CD4-positive, CD25-positive, alpha-beta regulatory T cell (primary cell): ENCODE data around the gene HSF5. TPM values are rescaled to one million over a fixed set of nuclear protein-coding genes. Genes with fewer than 3 reads are reported as not detected.

Experiments used
- ATAC-seq, 2 donors: fragments of 150-1000 bp; cut with Tn5 transposase; one replicate each; pipeline ENCODE4 v1.10.0; 2021; ENCODE audit warnings: low read depth in 2 of 2, moderate number of reproducible peaks in 2 of 2, moderate library complexity in 1 of 2
- DNase-seq, 3 donors: peaks; one replicate each; pipeline versions ENCODE4 v3.0.0 to v3.0.0-alpha.2; 2012 to 2022; ENCODE audit warnings: mixed read lengths in 1 of 3
- H3K27ac ChIP-seq: one replicate; pipeline ENCODE4 v1.7.0; 2013; ENCODE audit warnings: mild to moderate bottlenecking, low read length; ENCODE audit not compliant: insufficient read depth, poor library complexity, severe bottlenecking
- H3K27me3 ChIP-seq: one replicate; pipeline ENCODE4 v1.7.0; 2013; ENCODE audit warnings: low read length; ENCODE audit not compliant: control insufficient read depth, insufficient read depth
- H3K36me3 ChIP-seq: one replicate; pipeline ENCODE4 v1.7.0; 2013; ENCODE audit warnings: mild to moderate bottlenecking, low read length, moderate library complexity; ENCODE audit not compliant: control insufficient read depth, insufficient read depth
- H3K4me1 ChIP-seq: 2 replicates; pipeline ENCODE4 v1.7.0; 2013; ENCODE audit warnings: mild to moderate bottlenecking, low read length; ENCODE audit not compliant: insufficient read depth, control insufficient read depth, poor library complexity, severe bottlenecking
- H3K4me3 ChIP-seq: one replicate; pipeline ENCODE4 v1.7.0; 2013; ENCODE audit warnings: low read depth, mild to moderate bottlenecking, low read length, moderate library complexity
- H3K9me3 ChIP-seq, 2 experiments: 1 replicate in 1 of 2; 2 replicates in 1 of 2; pipeline ENCODE4 v1.7.0; 2013; ENCODE audit warnings: low read length in 2 of 2, mild to moderate bottlenecking in 1 of 2, moderate library complexity in 1 of 2; ENCODE audit not compliant: control insufficient read depth in 2 of 2
- H3K27ac Mint-ChIP-seq, 3 donors: one replicate each; pipeline ENCODE4 v1.8.0; 2020 to 2022; ENCODE audit warnings: mild to moderate bottlenecking in 3 of 3, mixed read lengths in 3 of 3, moderate library complexity in 2 of 3
- H3K27me3 Mint-ChIP-seq: one replicate; pipeline ENCODE4 v1.8.0; 2022; ENCODE audit warnings: mild to moderate bottlenecking, mixed read lengths
- H3K36me3 Mint-ChIP-seq: one replicate; pipeline ENCODE4 v1.8.0; 2020; ENCODE audit warnings: mixed read lengths
- H3K4me1 Mint-ChIP-seq, 4 donors: one replicate each; pipeline ENCODE4 v1.8.0; 2020 to 2022; ENCODE audit warnings: mixed read lengths in 4 of 4, mild to moderate bottlenecking in 1 of 4
- H3K4me3 Mint-ChIP-seq, 4 donors: one replicate each; pipeline ENCODE4 v1.8.0; 2020 to 2022; ENCODE audit warnings: mild to moderate bottlenecking in 4 of 4, mixed read lengths in 4 of 4, moderate library complexity in 3 of 4
- H3K9me3 Mint-ChIP-seq, 7 donors: one replicate each; pipeline ENCODE4 v1.8.0; 2020 to 2022; ENCODE audit warnings: mixed read lengths in 7 of 7, mild to moderate bottlenecking in 3 of 7, moderate library complexity in 2 of 7
- polyA plus RNA-seq, 4 donors: library from polyadenylated mRNA; unstranded; fragments of 300-500 nt; fragmentation: Illumina TruSeq; gene quantifications; one replicate each; pipeline ENCODE4 v1.2.3, GENCODE V29; 2021
- total RNA-seq: library from RNA; stranded (reverse); gene quantifications from one replicate; pipeline ENCODE4 v1.2.3, GENCODE V29; 2022

HSF5 gene
- total and polyA plus RNA-seq, 5 donors from 2014 or later, result 0.83 to 3.0 (median 1.4) TPM

DNA sequence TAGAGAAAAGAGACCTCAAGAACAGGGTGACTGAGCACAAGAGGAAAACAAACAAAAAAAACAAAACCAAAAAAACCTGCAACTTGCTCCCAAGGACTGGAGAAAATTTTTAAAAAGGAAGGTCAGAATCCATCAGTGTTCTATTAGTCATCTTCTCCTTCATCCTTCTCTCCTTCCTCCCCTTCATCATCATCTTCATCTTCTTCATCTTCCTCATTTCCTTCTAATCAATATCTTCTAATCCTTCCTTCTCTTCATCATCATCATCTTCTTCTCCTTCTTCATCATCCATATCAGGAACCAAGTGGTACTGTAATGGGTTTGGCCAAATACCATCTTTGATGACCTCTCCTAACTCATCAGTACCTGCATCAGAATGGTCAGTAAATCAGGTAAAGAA, 12.2 kb downstream of the HSF5 start:
- H3K4me3 ChIP-seq, result no peak overlapping the region
- no peaks in the 10 kb centered on the region for H3K27me3 ChIP-seq
- no peak for DNase-seq
- peaks cover 8% of the 10 kb centered on the region for H3K36me3 ChIP-seq
- Mint-ChIP-seq H3K27ac (no peak overlapping the region), H3K36me3 (peaks cover 25% of the 10 kb centered on the region), H3K27me3 (no peaks in the 10 kb centered on the region), H3K4me1 (peaks cover 0 to 7% (median 5%) of the 10 kb centered on the region in 4 donors), H3K4me3 (no peak overlapping the region), H3K9me3 (no peaks in the 10 kb centered on the region)
- no peak overlapping the region for H3K27ac ChIP-seq
- H3K4me1 ChIP-seq, result no peaks in the 10 kb centered on the region
- no peak for ATAC-seq
- no peaks in the 10 kb centered on the region for H3K9me3 ChIP-seq

DNA sequence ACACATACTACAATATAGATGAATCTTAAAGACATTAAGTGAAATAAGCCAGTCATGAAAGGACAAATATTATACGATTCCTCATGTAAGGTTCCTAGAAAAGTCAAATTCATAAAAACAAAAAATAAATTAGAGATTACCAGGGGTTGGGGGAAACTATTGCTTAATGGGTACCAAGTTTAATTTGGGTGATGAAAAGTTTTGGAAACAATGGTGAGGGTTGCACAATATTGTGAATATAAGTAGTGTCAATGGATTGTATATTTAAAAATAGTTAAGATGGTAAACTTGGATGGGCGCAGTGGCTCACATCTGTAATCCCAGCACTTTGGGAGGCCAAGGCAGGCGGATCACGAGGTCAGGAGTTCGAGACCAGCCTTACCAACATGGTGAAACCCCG, 17.9 kb downstream of the HSF5 start:
- Mint-ChIP-seq H3K4me3 (no peak overlapping the region), H3K4me1 (peaks cover 0 to 5% (median 0%) of the 10 kb centered on the region in 4 donors), H3K27ac (peak overlapping the region in 1 of 3 donors; percentile 21), H3K27me3 (no peaks in the 10 kb centered on the region), H3K36me3 (peaks cover 3% of the 10 kb centered on the region), H3K9me3 (no peaks in the 10 kb centered on the region)
- no peak overlapping the region for H3K27ac ChIP-seq
- H3K4me1 ChIP-seq, result no peaks in the 10 kb centered on the region
- H3K9me3 ChIP-seq, result no peaks in the 10 kb centered on the region
- DNase-seq, result no peak
- ATAC-seq, result no peak
- no peaks in the 10 kb centered on the region for H3K36me3 ChIP-seq
- no peak overlapping the region for H3K4me3 ChIP-seq
- no peaks in the 10 kb centered on the region for H3K27me3 ChIP-seq

DNA sequence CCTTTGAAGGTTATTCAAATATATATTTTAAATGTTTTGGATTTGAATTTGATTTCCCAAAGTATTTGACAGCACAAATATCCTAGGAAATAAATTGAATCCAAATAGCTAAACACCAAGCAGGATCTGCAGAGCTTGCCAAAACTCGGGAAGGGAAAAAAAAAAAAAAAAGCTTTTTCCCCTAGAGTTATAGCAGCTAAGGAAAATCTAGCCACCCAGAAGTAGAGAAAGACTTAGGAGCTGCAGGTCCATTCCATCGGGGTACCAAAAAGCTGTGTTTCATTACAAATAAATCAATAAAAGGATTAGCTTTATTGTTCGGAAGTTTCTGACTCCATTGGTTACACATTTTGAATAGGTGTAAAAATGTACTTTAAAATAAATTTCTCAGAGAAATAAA, 19.3 kb downstream of the HSF5 start:
- Histone ChIP-seq H3K4me3 (no peak overlapping the region), H3K27ac (no peak overlapping the region), H3K36me3 (no peaks in the 10 kb centered on the region), H3K27me3 (no peaks in the 10 kb centered on the region), H3K9me3 (no peaks in the 10 kb centered on the region), H3K4me1 (no peaks in the 10 kb centered on the region)
- H3K9me3 Mint-ChIP-seq, result no peaks in the 10 kb centered on the region
- H3K27ac Mint-ChIP-seq, result no peak overlapping the region
- no peak overlapping the region for H3K4me3 Mint-ChIP-seq
- H3K36me3 Mint-ChIP-seq, result peaks cover 5% of the 10 kb centered on the region
- H3K4me1 Mint-ChIP-seq, result peaks cover 0 to under 1% (median 0%) of the 10 kb centered on the region in 4 donors
- DNase-seq, result no peak
- ATAC-seq, result no peak
- H3K27me3 Mint-ChIP-seq, result no peaks in the 10 kb centered on the region

DNA sequence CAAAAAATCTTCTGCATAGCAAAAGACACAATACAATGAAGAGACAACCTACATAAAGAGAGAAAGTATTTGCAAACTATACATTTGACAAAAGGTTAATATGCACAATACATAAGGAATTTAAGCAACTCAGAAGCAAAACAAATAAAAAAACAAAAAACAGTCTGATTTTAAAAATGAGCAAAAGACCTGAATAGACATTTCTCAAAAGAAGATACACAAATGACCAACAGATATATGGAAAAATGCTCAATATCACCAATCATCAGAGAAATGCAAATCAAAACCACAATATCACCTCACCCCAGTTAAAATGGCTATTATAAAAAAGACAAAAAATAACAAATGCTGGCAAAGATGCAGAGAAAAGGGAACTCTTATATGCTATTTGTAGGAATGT, 32.7 kb downstream of the HSF5 start:
- no peaks in the 10 kb centered on the region for H3K4me1 ChIP-seq
- H3K4me1 Mint-ChIP-seq, result peaks cover 0 to 4% (median 2%) of the 10 kb centered on the region in 4 donors
- H3K27me3 ChIP-seq, result no peaks in the 10 kb centered on the region
- H3K27me3 Mint-ChIP-seq, result no peaks in the 10 kb centered on the region
- no peak overlapping the region for H3K27ac Mint-ChIP-seq
- no peak overlapping the region for H3K4me3 ChIP-seq
- no peaks in the 10 kb centered on the region for H3K9me3 ChIP-seq
- no peak overlapping the region for H3K4me3 Mint-ChIP-seq
- peaks cover 0 to 2% (median 0%) of the 10 kb centered on the region in 7 donors for H3K9me3 Mint-ChIP-seq
- no peak overlapping the region for H3K27ac ChIP-seq
- ATAC-seq, result no peak
- DNase-seq, result no peak
- H3K36me3 ChIP-seq, result no peaks in the 10 kb centered on the region
- peaks cover 21% of the 10 kb centered on the region for H3K36me3 Mint-ChIP-seq

DNA sequence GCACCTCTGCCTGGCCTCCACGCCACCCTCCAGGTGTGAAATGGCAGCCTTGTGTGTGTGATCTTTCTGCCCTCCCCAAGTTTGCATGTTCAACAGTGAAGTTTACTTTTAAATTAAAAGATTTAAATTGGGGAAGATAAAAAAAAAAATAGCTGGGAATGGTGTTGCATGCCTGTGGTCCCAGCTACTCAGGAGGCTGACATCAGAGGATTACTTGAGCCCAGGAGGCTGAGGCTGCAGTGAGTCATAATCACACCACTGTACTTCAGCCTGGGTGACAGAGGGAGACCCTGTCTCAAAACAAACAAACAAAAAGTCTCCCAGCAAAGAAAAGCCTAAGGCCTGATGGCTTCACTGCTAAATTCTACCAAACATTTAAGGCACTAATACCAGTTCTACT, 35.5 kb downstream of the HSF5 start:
- H3K27me3 Mint-ChIP-seq, result no peaks in the 10 kb centered on the region
- H3K9me3 Mint-ChIP-seq, result peaks cover 0 to 2% (median 0%) of the 10 kb centered on the region in 7 donors
- peaks cover 2% of the 10 kb centered on the region for H3K36me3 ChIP-seq
- no peak overlapping the region for H3K27ac Mint-ChIP-seq
- H3K27ac ChIP-seq, result no peak overlapping the region
- H3K9me3 ChIP-seq, result no peaks in the 10 kb centered on the region
- peaks cover 21% of the 10 kb centered on the region for H3K36me3 Mint-ChIP-seq
- H3K4me3 Mint-ChIP-seq, result no peak overlapping the region
- DNase-seq (no peak), ATAC-seq (no peak)
- no peak overlapping the region for H3K4me3 ChIP-seq
- no peaks in the 10 kb centered on the region for H3K4me1 ChIP-seq
- H3K4me1 Mint-ChIP-seq, result peaks cover 0 to 4% (median 0%) of the 10 kb centered on the region in 4 donors
- no peaks in the 10 kb centered on the region for H3K27me3 ChIP-seq

DNA sequence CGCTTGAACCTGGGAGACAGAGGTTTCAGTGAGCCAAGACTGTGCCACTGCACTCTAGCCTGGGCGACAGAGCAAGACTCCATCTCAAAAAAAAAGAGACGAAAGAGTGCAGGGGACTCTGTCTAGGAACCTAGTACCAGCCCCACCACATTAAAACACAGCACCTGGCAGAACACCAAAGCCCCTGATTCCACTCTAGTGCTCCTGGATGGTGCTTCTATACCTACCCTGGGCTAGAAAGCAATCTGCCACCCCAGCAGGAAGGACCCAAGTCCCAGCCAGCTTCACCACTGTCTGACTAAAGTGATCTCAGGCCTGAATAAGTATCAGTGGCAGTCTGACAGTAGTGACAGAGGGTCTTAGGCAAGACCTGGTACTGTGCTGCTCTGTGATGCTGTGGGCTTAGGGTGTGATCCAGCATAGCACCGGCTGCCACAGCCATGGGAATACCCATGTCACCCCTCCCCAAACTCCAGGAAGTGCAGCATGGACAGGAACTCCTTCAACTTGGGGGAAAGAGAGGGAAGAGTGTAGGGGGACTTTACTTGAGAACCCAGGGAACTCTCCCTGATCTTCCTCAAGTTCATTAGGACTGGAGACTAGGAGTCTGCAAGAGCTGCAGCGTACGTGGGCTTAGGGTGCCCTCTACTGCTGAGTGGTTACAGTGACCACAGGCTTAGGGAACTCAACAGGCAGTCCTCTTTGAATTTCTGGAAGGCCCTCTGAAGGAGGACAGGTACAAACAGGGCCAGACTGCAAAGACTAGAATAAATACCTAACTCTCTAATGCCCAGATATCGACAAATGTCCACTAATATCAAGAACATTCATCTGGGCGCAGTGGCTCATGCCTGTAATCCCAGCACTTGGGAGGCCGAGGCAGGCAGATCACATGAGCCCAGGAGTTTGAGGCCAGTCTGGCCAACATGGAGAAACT, 40.9 kb downstream of the HSF5 start:
- Mint-ChIP-seq H3K27ac (no peak overlapping the region), H3K27me3 (no peaks in the 10 kb centered on the region), H3K4me3 (no peak overlapping the region), H3K4me1 (peaks cover 7 to 16% (median 13%) of the 10 kb centered on the region in 4 donors), H3K36me3 (peaks cover 34% of the 10 kb centered on the region), H3K9me3 (no peaks in the 10 kb centered on the region)
- no peaks in the 10 kb centered on the region for H3K4me1 ChIP-seq
- no peaks in the 10 kb centered on the region for H3K27me3 ChIP-seq
- no peak overlapping the region for H3K4me3 ChIP-seq
- peaks cover 4% of the 10 kb centered on the region for H3K36me3 ChIP-seq
- H3K9me3 ChIP-seq, result no peaks in the 10 kb centered on the region
- ATAC-seq (peak in 1 of 2 donors; percentile 64), DNase-seq (peak; percentile 33 to 80 (median 38))
- H3K27ac ChIP-seq, result no peak overlapping the region

DNA sequence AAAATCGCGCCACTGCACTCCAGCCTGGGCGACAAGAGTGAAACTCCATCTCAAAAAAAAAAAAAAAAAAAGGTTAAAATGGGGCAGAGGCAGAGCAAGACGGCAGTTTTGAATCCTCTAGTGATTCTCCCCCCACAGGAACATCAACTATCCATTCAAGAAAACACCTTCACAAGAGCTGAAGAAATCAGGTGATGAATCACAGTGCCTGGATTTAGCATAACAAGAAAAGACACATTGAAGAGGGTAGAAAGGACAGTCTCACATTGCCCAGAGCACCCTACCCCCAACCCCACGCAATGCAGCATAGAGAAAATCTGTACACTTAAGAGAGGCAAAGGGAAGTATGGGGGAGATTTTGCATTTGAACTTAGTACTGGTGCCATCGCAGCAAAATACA, 42.1 kb downstream of the HSF5 start:
- DNase-seq, result no peak
- H3K27ac ChIP-seq, result no peak overlapping the region
- no peak overlapping the region for H3K27ac Mint-ChIP-seq
- peaks cover 34% of the 10 kb centered on the region for H3K36me3 Mint-ChIP-seq
- no peaks in the 10 kb centered on the region for H3K9me3 Mint-ChIP-seq
- H3K36me3 ChIP-seq, result peaks cover 6% of the 10 kb centered on the region
- H3K9me3 ChIP-seq, result no peaks in the 10 kb centered on the region
- H3K4me1 Mint-ChIP-seq, result peaks cover 7 to 14% (median 13%) of the 10 kb centered on the region in 4 donors
- no peak overlapping the region for H3K4me3 ChIP-seq
- H3K4me3 Mint-ChIP-seq, result no peak overlapping the region
- H3K27me3 ChIP-seq, result no peaks in the 10 kb centered on the region
- ATAC-seq, result no peak
- H3K4me1 ChIP-seq, result no peaks in the 10 kb centered on the region
- H3K27me3 Mint-ChIP-seq, result no peaks in the 10 kb centered on the region

DNA sequence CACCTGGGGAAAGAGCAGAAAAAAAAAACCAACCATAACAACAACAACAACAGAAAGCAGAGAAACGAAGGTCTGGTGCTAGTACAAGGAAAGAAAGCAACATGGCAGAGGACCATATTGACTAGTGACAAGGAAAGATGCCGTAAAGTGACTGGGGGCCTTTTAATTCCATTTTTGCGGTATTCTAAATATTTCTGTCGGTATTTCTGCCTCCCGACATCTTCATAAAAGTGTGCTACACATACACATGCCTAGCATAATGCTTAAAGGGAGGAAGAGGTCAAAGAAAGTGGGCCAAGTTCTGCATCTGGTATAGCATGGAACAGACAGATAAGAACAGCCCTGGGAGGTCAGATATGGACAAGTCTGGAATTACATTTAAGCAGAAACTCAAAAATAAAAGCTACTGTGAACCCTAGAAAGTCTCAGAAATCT, 51.4 kb downstream of the HSF5 start:
- DNase-seq (no peak), ATAC-seq (no peak)
- H3K4me3 ChIP-seq, result no peak overlapping the region
- H3K36me3 ChIP-seq, result peaks cover 4% of the 10 kb centered on the region
- H3K4me3 Mint-ChIP-seq, result no peak overlapping the region
- H3K36me3 Mint-ChIP-seq, result peaks cover 18% of the 10 kb centered on the region
- H3K9me3 ChIP-seq, result no peaks in the 10 kb centered on the region
- no peaks in the 10 kb centered on the region for H3K27me3 ChIP-seq
- no peak overlapping the region for H3K27ac ChIP-seq
- no peaks in the 10 kb centered on the region for H3K9me3 Mint-ChIP-seq
- H3K4me1 ChIP-seq, result no peaks in the 10 kb centered on the region
- H3K27me3 Mint-ChIP-seq, result peaks cover 4% of the 10 kb centered on the region
- H3K4me1 Mint-ChIP-seq, result no peaks in the 10 kb centered on the region
- H3K27ac Mint-ChIP-seq, result no peak overlapping the region
